Activated T-cell treated with anti-CD3 and anti-CD28 coated beads, Interleukin-2, amount 50 U/mL, for 72 hours (primary cell): ENCODE measurements around the gene PCBP1. TPM values are rescaled to one million over a fixed set of nuclear protein-coding genes. Genes with fewer than 3 reads are reported as not detected.

Experiments
- ATAC-seq, 2 donors: fragments of 150-1000 bp; cut with Tn5 transposase; replicated peaks in 1 of 2; 2 replicates each; pipeline ENCODE4 v1.10.0; 2021; ENCODE audit warnings: moderate library complexity in 2 of 2, mild to moderate bottlenecking in 1 of 2
- DNase-seq, 2 donors: peaks; one replicate each; pipeline ENCODE4 v3.0.0; 2021 to 2022; ENCODE audit warnings: mixed read lengths in 1 of 2
- H3K27ac Mint-ChIP-seq: one replicate; pipeline ENCODE4 v1.8.0; 2022; ENCODE audit warnings: mild to moderate bottlenecking, moderate library complexity, mixed read lengths
- H3K27me3 Mint-ChIP-seq: one replicate; pipeline ENCODE4 v1.8.0; 2022; ENCODE audit warnings: low read depth, mixed read lengths
- H3K36me3 Mint-ChIP-seq, 2 donors: one replicate each; pipeline ENCODE4 v1.8.0; 2022; ENCODE audit warnings: mixed read lengths in 2 of 2, mild to moderate bottlenecking in 1 of 2; ENCODE audit not compliant: insufficient read depth in 2 of 2
- H3K4me1 Mint-ChIP-seq: one replicate; pipeline ENCODE4 v1.8.0; 2022; ENCODE audit warnings: low read depth, mixed read lengths
- H3K4me3 Mint-ChIP-seq, 2 donors: one replicate each; pipeline ENCODE4 v1.8.0; 2022; ENCODE audit warnings: mild to moderate bottlenecking in 2 of 2, mixed read lengths in 2 of 2, moderate library complexity in 2 of 2
- H3K9me3 Mint-ChIP-seq, 2 donors: one replicate each; pipeline ENCODE4 v1.8.0; 2022; ENCODE audit warnings: mixed read lengths in 2 of 2
- total RNA-seq, 2 donors: library from RNA; stranded (reverse); gene quantifications; one replicate each; pipeline ENCODE4 v1.2.3, GENCODE V29; 2022

The PCBP1 gene
- total RNA-seq, 2 donors from 2014 or later: 270 to 291 TPM

DNA sequence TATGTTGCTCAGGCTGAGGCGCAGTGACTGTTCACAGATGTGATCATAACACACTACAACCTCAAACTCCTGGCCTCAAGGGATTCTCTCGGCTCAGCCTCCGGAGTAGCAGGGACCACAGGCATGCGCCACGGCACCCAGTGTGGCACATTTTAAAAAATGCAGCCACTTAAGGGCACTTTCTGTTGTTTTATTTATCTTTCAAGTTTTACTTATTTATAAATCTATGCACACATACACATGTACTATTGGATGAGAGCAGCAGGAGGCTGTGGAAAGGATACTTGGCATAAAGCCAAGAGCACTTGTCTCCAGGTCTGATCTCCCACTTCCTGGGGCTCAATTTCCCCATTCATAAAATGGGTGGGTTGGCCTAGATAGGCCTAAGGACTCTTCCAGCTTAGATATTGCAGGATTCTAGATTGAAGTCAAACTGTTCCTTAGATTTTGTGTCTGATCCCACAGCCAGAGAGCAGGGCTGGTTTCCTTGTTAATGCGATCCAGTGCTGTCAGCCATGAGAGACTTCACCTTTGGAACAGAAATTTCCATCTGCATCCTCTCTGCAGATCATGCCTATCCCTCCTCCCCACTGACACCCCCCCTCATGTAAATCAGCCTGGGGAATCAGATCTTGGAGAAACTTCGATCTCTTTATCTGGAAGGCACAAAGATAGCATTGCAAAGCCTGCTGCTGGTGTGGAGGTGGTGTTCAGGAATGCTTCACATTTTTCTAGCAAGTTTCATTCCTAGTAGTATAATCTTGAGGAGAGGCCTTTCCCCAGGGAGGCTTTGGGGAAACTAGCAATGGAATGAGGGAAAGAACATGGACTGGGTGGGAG lies 24.7 kb downstream of the PCBP1 start:
- Mint-ChIP-seq H3K36me3 (no peaks in the 10 kb centered on the region), H3K4me3 (no peak overlapping the region), H3K9me3 (no peaks in the 10 kb centered on the region), H3K27me3 (no peaks in the 10 kb centered on the region), H3K27ac (no peak overlapping the region), H3K4me1 (peaks cover 60% of the 10 kb centered on the region)
- ATAC-seq (no peak), DNase-seq (no peak)

- ATAC-seq (no peak), DNase-seq (no peak)
- H3K4me1 Mint-ChIP-seq: peaks cover 49% of the 10 kb centered on the region
- H3K27me3 Mint-ChIP-seq: no peaks in the 10 kb centered on the region
- H3K36me3 Mint-ChIP-seq: no peaks in the 10 kb centered on the region
- peak overlapping the region; percentile 21 for H3K27ac Mint-ChIP-seq
- H3K4me3 Mint-ChIP-seq: no peak overlapping the region
- no peaks in the 10 kb centered on the region for H3K9me3 Mint-ChIP-seq
These were observed 26.2 kb downstream of the PCBP1 start for GRCh38 chr2:70113359-70114070.

GRCh38 chr2:70115646-70116442 lies 28.6 kb downstream of the PCBP1 start:
- Mint-ChIP-seq H3K4me1 (peaks cover 43% of the 10 kb centered on the region), H3K27ac (no peak overlapping the region), H3K36me3 (no peaks in the 10 kb centered on the region), H3K9me3 (no peaks in the 10 kb centered on the region), H3K4me3 (peak overlapping the region in 1 of 2 donors; percentile 25), H3K27me3 (no peaks in the 10 kb centered on the region)
- DNase-seq (no peak), ATAC-seq (peak; percentile 46 to 57)

DNA sequence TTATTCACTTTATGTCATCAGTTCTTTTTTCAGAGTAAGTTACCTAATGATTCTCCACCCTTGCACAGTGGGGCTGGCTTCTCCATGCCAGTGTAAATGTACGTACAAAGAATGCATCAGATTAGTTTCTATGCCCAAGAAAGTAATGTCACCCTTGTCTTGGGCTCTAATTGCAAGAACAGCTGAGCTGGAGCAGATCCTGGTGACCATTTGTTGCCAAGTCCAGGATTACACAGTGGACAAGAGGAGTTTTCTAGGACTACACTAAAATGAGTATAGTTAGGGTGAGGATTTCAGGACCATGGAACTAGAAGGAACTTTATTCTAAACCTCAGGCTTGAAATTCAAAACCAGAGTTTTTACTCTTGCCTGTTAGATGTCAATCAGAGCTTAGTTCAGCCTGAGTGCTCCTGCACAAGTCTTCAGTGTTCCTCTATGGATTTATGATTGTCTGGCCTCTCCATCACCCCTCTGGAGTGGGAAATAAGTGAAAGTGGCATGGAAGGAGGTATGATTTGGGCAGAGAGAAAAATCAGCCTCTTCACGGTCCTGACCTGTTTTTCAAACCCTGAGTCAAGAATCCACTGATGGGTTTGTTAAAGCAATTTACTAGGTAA lies 29.8 kb downstream of the PCBP1 start:
- no peak overlapping the region for H3K27ac Mint-ChIP-seq
- DNase-seq (no peak), ATAC-seq (no peak)
- no peaks in the 10 kb centered on the region for H3K27me3 Mint-ChIP-seq
- no peaks in the 10 kb centered on the region for H3K9me3 Mint-ChIP-seq
- no peak overlapping the region for H3K4me3 Mint-ChIP-seq
- H3K4me1 Mint-ChIP-seq: peaks cover 45% of the 10 kb centered on the region
- no peaks in the 10 kb centered on the region for H3K36me3 Mint-ChIP-seq

DNA sequence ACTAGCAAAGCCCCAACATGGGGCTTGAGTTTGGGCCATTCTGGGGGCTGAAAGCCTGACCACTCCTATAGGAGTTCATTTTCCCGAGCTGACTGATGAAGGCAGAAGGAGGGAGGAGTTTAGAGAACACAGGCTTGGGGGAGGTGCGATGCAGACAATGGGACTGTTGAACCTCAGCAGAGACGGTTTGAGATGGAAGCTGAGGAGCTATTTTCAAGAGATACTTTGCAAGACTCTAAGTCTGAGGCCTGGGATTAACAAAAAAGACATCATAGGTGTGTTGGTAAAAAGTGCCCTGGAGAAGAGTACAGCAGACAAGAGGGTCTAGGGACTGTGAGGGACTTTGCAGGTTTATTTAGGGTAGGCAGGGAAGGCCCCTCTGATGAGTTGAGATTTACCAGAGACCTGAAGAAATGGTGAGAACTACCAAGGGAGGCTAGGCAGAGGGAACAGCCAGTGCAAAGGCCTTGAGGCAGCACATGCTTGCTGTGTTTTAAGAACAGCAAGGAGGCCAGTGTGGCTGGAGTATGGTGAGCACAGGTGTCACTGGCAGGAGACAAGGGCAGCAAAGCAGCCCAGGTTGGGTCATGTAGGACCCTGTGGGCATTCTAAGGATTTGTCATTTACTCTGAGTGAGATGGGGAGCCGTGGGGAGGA lies 31.6 kb downstream of the PCBP1 start:
- Mint-ChIP-seq H3K27ac (no peak overlapping the region), H3K4me3 (peak overlapping the region; percentile 5 to 16), H3K9me3 (no peaks in the 10 kb centered on the region), H3K4me1 (peaks cover 55% of the 10 kb centered on the region), H3K36me3 (peaks cover 0 to 2% of the 10 kb centered on the region in 2 donors), H3K27me3 (no peaks in the 10 kb centered on the region)
- ATAC-seq: no peak
- no peak for DNase-seq

DNA sequence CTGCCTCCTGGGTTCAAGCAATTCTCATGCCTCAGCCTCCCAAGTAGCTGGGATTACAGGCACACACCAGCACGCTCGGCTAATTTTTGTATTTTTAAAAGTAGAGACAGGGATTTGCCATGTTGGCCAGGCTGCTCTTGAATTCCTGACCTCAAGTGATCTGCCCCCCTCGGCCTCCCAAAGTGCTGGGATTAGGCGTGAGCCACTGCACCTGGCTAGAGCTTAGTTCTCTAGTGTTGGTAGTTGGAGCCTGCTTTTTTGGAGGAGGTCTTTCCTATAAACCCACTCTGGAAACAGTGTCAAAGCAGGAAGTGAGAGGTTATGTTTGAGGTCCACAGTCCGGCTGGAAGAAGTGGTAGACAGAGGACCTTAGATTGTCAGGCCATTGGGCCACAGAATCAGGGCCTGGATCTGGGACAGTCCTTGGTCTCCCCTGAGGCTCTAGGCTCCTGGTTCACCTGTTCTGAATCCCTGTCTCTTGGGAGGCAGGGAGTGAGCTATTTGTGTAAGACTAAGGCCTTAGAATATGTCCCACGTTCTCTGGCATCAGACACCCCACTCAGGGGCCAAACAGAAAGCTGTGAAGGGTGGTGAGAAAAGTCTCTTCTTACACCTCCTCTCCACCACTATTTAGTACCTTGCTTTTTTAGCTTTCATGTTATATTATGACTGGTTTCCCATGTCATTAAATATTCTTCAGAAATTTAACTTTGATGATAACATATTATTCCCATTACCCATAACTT lies 34.5 kb downstream of the PCBP1 start:
- no peak for DNase-seq
- ATAC-seq: no peak
- H3K4me3 Mint-ChIP-seq: peak overlapping the region; percentile 18 to 27
- peaks cover 0 to 7% of the 10 kb centered on the region in 2 donors for H3K36me3 Mint-ChIP-seq
- peaks cover 74% of the 10 kb centered on the region for H3K4me1 Mint-ChIP-seq
- peak overlapping the region; percentile 76 for H3K27ac Mint-ChIP-seq
- no peaks in the 10 kb centered on the region for H3K9me3 Mint-ChIP-seq
- H3K27me3 Mint-ChIP-seq: no peaks in the 10 kb centered on the region

GRCh38 chr2:70122470-70122869 lies 35.2 kb downstream of the PCBP1 start:
- Mint-ChIP-seq H3K36me3 (peaks cover 0 to 7% of the 10 kb centered on the region in 2 donors), H3K4me1 (peaks cover 76% of the 10 kb centered on the region), H3K27me3 (no peaks in the 10 kb centered on the region), H3K4me3 (peak overlapping the region; percentile 92 to 99), H3K27ac (peak overlapping the region; percentile 76), H3K9me3 (no peaks in the 10 kb centered on the region)
- no peak for ATAC-seq
- no peak for DNase-seq

DNA sequence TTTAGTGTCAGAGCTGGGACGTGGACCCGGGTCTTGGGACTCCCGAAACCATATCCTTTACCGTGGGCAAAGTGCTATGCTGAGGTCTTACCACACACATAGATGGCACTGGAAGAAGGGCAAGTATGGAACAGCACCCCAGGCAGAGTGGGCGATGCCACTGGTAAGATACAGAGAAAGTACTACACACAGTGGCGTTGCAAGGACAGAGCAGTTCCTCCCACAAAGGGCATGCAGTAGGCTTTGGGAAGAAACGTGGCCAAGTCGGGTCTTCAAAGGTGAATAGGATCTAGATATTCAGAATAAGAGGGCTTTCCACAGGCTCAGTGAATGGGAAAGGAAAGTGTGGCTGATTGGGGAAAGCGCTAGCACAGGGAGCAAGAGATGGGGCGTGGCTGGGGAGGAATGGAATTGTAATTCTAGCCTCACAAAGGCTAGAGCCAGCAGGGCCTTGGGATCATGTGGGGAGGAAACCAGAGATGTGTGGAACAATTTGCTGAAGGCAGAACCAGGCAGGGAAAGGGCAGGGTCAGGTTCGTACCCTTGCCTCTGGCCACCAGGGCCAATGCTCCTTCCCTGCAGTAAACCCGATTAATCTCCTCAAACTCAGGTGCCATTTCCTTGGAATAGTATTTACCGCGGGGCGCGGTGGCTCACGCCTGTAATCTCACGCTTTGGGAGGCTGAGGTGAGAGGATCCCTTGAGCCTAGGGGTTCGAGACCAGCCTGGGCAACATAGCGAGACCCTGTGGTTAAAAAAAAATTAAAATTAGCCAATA lies 36.0 kb downstream of the PCBP1 start:
- Mint-ChIP-seq H3K4me1 (peaks cover 84% of the 10 kb centered on the region), H3K27me3 (no peaks in the 10 kb centered on the region), H3K4me3 (peak overlapping the region; percentile 92 to 99), H3K27ac (peak overlapping the region; percentile 97), H3K9me3 (no peaks in the 10 kb centered on the region), H3K36me3 (peaks cover 0 to 7% of the 10 kb centered on the region in 2 donors)
- no peak for DNase-seq
- no peak for ATAC-seq

GRCh38 chr2:70123829-70124116 lies 36.5 kb downstream of the PCBP1 start:
- H3K4me3 Mint-ChIP-seq: peak overlapping the region; percentile 92 to 99
- ATAC-seq (no peak), DNase-seq (no peak)
- H3K9me3 Mint-ChIP-seq: no peaks in the 10 kb centered on the region
- peak overlapping the region; percentile 97 for H3K27ac Mint-ChIP-seq
- no peaks in the 10 kb centered on the region for H3K27me3 Mint-ChIP-seq
- peaks cover 88% of the 10 kb centered on the region for H3K4me1 Mint-ChIP-seq
- peaks cover 0 to 7% of the 10 kb centered on the region in 2 donors for H3K36me3 Mint-ChIP-seq

GRCh38 chr2:70124983-70125480 lies 37.8 kb downstream of the PCBP1 start:
- no peaks in the 10 kb centered on the region for H3K27me3 Mint-ChIP-seq
- no peaks in the 10 kb centered on the region for H3K9me3 Mint-ChIP-seq
- H3K27ac Mint-ChIP-seq: peak overlapping the region; percentile 97
- DNase-seq (peak; percentile 64 to 72), ATAC-seq (peak; percentile 59 to 70)
- H3K4me3 Mint-ChIP-seq: peak overlapping the region; percentile 92 to 99
- H3K4me1 Mint-ChIP-seq: peaks cover 86% of the 10 kb centered on the region
- peaks cover 0 to 7% of the 10 kb centered on the region in 2 donors for H3K36me3 Mint-ChIP-seq

- DNase-seq (no peak), ATAC-seq (no peak)
- H3K9me3 Mint-ChIP-seq: no peaks in the 10 kb centered on the region
- H3K36me3 Mint-ChIP-seq: peaks cover 0 to 7% of the 10 kb centered on the region in 2 donors
- H3K27ac Mint-ChIP-seq: peak overlapping the region; percentile 97
- H3K4me3 Mint-ChIP-seq: peak overlapping the region; percentile 92 to 99
- H3K4me1 Mint-ChIP-seq: peaks cover 91% of the 10 kb centered on the region
- H3K27me3 Mint-ChIP-seq: no peaks in the 10 kb centered on the region
These were observed 38.2 kb downstream of the PCBP1 start for GRCh38 chr2:70125498-70125898.
